Omental fat pad (tissue), 4 donors: Measurements from ENCODE around the gene IPO4. TPM values are rescaled to one million over a fixed set of nuclear protein-coding genes. Genes with fewer than 3 reads are reported as not detected.
"Not testable (repeated sequence)": the region's sequence is repeated elsewhere in the genome, so short reads cannot be mapped to it uniquely, and the experiment has no call there.

ENCODE experiments used
- ATAC-seq: fragments of 150-250 bp; one replicate; pipeline ENCODE4 v1.9.1; 2016; ENCODE audit warnings: mild to moderate bottlenecking, moderate library complexity; ENCODE audit not compliant: low FRiP score
- DNase-seq: peaks from one replicate; pipeline ENCODE4 v3.0.0-alpha.2; 2019; ENCODE audit warnings: low spot score
- total RNA-seq, 4 donors: library from RNA; depleted of rRNA; stranded (reverse); fragments of >200 nt; gene quantifications; one replicate each; pipeline ENCODE4 v1.1.0, GENCODE V29; 2016
- TF ChIP-seq, protein P1 (sequence below), 3 donors: fragments of 450-650 bp; IDR thresholded peaks; one replicate each; pipeline ENCODE4 v1.5.1; 2016 to 2017; ENCODE audit warnings: antibody characterized with exemption in 3 of 3, mild to moderate bottlenecking in 3 of 3, moderate library complexity in 2 of 3

Gene IPO4
- total RNA-seq, 4 donors from 2014 or later: 24.1 to 108 (median 34.4) TPM

DNA sequence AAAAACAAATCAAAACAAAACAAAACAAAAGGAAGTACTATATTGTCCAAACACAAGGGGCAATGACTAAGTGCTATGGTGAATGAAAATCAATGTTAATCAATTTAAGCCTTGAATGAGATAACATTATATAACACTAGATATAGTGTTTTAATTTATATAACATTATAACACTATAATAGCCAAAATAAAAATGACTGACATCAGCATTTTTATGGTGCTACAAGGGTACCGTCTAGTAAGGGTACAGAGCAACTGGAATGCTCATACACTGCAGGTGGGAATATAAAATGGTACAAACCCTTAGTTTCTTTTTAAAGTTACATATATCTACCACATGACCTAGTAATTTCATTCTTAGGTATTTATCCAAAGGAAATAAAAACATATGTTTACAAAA lies 37.9 kb upstream of the IPO4 start:
- no peak for ATAC-seq
- DNase-seq: no peak
- TF ChIP-seq, protein P1, sequence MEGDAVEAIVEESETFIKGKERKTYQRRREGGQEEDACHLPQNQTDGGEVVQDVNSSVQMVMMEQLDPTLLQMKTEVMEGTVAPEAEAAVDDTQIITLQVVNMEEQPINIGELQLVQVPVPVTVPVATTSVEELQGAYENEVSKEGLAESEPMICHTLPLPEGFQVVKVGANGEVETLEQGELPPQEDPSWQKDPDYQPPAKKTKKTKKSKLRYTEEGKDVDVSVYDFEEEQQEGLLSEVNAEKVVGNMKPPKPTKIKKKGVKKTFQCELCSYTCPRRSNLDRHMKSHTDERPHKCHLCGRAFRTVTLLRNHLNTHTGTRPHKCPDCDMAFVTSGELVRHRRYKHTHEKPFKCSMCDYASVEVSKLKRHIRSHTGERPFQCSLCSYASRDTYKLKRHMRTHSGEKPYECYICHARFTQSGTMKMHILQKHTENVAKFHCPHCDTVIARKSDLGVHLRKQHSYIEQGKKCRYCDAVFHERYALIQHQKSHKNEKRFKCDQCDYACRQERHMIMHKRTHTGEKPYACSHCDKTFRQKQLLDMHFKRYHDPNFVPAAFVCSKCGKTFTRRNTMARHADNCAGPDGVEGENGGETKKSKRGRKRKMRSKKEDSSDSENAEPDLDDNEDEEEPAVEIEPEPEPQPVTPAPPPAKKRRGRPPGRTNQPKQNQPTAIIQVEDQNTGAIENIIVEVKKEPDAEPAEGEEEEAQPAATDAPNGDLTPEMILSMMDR (IDR thresholded peaks at IDR 0.05): no peak

DNA sequence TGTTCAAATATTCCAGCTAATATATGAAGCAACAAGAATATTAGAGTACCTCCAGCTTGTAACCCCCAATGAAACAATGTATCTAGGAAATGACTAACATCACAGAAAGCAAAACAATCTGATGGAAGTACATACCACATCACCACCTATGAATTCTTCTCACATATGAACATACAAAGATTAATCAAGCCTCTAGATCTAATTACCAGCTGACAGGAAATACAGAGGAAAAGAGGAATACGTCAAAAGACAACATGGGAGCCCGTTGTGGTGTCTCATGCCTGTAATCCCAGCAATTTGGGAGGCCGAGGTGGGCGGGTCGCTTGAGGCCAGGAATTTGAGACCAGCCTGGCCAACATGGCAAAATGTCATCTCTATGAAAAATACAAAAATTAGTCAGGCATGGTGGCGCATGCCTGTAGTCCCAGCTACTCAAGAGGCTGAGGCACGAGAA lies 36.0 kb upstream of the IPO4 start:
- TF ChIP-seq, protein P1 (IDR thresholded peaks at IDR 0.05): no peak
- DNase-seq: no peak
- ATAC-seq: no peak

DNA sequence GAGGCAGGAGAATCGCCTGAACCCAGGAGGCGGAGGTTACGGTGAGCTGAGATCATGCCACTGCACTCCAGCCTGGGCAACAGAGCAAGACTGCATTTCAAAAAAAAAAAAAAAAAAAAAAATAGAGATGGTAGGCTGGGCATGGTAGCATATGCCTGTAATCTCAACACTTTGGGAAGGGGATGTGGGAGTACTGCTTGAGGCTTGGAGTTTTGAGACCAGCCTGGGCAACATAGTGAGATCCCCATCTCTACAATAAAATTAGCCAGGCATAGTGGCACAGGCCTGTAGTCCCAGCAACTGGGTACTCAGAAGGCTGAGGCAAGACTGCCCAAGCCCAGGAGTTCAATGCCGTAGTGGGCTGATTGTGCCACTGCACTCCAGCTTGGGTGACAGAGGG lies 34.4 kb upstream of the IPO4 start:
- DNase-seq, ATAC-seq: not testable (repeated sequence)

DNA sequence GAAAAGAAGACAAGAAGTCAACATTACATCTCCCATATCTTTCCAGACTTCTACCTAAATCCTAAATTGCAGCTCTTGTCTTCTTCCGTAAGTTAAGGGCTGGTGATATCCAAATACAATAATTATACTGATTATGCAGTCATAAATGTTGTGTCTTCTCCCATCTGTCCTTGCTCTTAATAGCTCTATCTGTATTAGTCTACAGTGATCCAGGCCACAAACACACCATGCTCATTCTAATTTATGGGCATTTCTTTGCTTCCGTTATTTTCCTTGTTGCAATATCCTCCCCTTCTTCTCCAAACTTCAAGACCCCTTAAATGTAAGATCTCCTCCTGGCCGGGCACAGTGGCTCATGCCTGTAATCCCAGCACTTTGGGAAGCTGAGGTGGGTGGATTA lies 30.9 kb upstream of the IPO4 start:
- TF ChIP-seq, protein P1 (IDR thresholded peaks at IDR 0.05): no peak

DNA sequence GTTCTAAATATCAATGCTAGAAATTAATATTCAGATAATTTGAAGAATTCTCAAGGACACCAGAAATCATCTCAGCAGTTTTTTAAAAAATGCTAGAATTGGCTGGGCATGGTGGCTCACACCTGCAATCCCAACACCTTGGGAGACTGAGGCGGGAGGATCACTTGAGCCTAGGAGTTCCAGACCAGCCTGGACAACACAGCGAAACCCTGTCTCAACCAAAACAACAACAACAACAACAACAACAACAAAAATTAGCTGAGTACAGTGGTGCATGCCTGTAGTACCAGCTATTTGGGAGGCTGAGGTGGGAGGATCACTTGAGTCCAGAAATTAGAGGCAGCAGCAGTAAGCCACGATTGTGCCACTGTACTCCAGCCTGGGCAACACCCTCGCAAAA lies 30.5 kb upstream of the IPO4 start:
- ATAC-seq: no peak
- no peak for DNase-seq
- TF ChIP-seq, protein P1 (IDR thresholded peaks at IDR 0.05): no peak

More for the DNA sequence above, 30.9 kb upstream of the IPO4 start:
- no peak for ATAC-seq
- DNase-seq: no peak

DNA sequence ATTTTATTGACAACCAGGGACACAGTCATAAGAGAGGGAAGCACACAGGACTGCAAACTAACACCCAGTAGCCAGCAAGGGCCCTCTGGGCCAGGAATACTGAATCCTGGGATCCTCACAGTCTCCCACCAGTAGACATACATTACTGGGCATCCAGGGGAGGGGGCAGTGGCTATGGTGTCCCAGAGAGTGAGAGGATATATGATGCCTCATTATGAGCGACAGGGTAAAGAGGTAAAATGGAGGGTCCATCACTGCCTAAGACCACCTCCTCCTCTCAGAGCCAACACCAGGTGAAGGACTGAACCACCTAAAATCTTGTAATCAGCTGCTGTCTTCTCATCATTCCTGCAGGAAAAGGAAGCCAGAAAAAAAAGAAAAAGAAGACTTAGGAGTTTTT lies 28.3 kb upstream of the IPO4 start:
- ATAC-seq, DNase-seq: not testable (repeated sequence)

DNA sequence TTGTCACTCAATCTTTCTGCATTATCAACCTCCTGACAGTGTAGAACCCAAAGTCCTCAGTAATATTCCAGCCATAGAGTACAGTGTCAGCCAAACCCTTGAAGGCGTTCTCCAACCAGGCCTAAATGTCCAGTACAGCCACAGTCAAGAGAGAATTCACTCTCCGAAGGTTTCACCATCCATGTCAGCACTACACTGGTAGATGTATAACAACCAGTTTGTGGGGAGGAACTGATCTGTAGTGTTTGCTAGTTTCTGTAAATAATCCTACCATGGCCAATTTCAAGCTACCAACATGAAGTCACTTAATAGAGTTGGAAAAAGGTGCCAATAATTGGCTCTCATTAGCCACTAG lies 27.7 kb upstream of the IPO4 start:
- ATAC-seq (no peak), DNase-seq (no peak)
- TF ChIP-seq, protein P1 (IDR thresholded peaks at IDR 0.05): no peak

DNA sequence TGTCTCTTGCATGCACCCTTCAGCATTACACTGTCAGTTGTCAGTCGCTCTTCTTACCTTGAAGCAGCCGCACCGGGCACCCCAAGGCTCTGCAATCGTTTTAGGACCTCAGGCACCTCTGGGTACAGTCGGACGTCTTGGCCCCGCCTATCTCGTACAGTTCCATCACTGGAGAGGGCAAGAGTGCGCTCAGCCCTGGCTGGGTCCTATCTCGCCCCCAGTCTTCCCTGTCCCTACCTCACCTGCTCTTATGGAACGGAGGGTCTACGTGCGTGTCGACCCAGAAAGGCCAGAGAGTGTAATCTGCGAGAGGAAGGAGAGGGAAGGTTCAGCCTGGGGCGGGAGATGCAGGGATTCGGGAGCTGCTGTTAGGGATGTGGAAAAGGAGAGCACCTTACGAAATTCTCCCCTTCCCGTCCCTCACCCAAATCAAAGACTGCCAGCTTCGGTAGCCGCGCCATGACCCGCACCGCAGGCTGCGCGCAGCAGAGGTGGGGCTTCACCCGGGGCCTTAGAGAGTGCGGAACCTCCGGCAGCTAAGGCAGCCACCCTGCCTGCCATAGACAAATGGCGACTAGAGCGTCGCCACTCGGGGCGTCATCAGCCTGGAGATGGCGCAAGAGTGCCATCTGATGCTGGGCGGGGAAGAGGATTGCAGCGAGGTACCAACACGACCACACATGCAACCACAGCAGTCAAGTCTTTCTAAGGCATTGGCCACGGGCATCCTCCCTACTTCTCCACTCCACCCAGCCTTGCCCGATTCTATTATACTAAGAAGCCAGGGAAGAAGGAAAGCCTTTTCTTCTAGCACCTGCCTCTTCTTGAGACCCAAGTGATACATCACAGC lies 27.1 kb upstream of the IPO4 start, which contains the start of gene MDP1:
Gene MDP1 (minus strand): TSS at position 572 of the 850 bp plus-strand sequence. CDS start 111 bp downstream, at position 461.
- DNase-seq (peak; percentile 62), ATAC-seq (peak; percentile 63)
- TF ChIP-seq, protein P1 (IDR thresholded peaks at IDR 0.05): no peak
